ENCODE results near the gene PAQR7.

Gene PAQR7

DNA sequence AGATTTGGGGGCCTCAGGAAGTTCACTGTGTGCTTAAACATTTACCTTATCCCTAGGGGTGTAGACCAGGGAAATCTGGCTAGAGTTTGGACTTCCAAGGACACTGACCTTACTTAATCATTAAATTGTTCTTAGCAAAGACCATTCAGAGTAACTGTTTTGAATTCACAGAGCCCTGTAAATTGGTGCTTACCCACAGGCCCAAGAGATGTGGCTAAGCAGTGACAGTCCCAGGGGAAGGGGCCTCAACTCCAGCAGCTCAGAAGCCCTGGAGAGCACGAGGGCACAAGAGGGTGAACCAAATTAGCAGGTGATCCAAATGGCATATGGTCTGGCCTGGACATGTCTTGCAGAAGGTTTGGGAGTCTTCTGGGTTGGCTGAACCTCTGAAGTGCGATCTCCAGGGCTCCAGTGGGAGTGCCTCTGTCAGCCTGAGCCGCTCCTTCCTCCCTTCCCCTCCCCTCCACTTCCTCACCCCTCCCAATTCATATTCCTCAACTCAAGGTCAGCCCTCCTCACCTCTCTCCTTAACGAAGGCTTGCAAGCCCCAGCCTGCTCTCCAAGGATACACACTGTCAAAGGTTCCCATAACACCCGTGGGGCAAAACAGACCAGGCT is 4.3 kb downstream of the PAQR7 start:
- TF ChIP-seq, protein P1, sequence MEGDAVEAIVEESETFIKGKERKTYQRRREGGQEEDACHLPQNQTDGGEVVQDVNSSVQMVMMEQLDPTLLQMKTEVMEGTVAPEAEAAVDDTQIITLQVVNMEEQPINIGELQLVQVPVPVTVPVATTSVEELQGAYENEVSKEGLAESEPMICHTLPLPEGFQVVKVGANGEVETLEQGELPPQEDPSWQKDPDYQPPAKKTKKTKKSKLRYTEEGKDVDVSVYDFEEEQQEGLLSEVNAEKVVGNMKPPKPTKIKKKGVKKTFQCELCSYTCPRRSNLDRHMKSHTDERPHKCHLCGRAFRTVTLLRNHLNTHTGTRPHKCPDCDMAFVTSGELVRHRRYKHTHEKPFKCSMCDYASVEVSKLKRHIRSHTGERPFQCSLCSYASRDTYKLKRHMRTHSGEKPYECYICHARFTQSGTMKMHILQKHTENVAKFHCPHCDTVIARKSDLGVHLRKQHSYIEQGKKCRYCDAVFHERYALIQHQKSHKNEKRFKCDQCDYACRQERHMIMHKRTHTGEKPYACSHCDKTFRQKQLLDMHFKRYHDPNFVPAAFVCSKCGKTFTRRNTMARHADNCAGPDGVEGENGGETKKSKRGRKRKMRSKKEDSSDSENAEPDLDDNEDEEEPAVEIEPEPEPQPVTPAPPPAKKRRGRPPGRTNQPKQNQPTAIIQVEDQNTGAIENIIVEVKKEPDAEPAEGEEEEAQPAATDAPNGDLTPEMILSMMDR (IDR thresholded peaks at IDR 0.05; ENCODE audit: insufficient read depth, low read depth, low read length, missing control alignments) = no peak
- DNase-seq (ENCODE audit: low read depth) = peak; percentile 81
- no peak overlapping the region for H3K4me3 ChIP-seq (ENCODE audit: low read length)

GRCh38 chr1:25870614-25871013 is 4.9 kb downstream of the PAQR7 start:
- H3K4me3 ChIP-seq (ENCODE audit: low read length) = no peak overlapping the region
- TF ChIP-seq, protein P1 (IDR thresholded peaks at IDR 0.05; ENCODE audit: insufficient read depth, low read depth, low read length, missing control alignments) = no peak
- no peak for DNase-seq (ENCODE audit: low read depth)

GRCh38 chr1:25869909-25870606 is 5.5 kb downstream of the PAQR7 start:
- TF ChIP-seq, protein P1 (IDR thresholded peaks at IDR 0.05; ENCODE audit: insufficient read depth, low read depth, low read length, missing control alignments) = no peak
- H3K4me3 ChIP-seq (ENCODE audit: low read length) = no peak overlapping the region
- no peak for DNase-seq (ENCODE audit: low read depth)

GRCh38 chr1:25867210-25867991 is 8.1 kb downstream of the PAQR7 start:
- TF ChIP-seq, protein P1 (IDR thresholded peaks at IDR 0.05; ENCODE audit: insufficient read depth, low read depth, low read length, missing control alignments) = no peak
- DNase-seq (ENCODE audit: low read depth) = no peak
- no peak overlapping the region for H3K4me3 ChIP-seq (ENCODE audit: low read length)

GRCh38 chr1:25866288-25866687 is 9.2 kb downstream of the PAQR7 start:
- no peak for DNase-seq (ENCODE audit: low read depth)
- no peak overlapping the region for H3K4me3 ChIP-seq (ENCODE audit: low read length)
- TF ChIP-seq, protein P1 (IDR thresholded peaks at IDR 0.05; ENCODE audit: insufficient read depth, low read depth, low read length, missing control alignments) = no peak

GRCh38 chr1:25864434-25864833 is 11.1 kb downstream of the PAQR7 start:
- DNase-seq (ENCODE audit: low read depth) = no peak
- TF ChIP-seq, protein P1 (IDR thresholded peaks at IDR 0.05; ENCODE audit: insufficient read depth, low read depth, low read length, missing control alignments) = no peak
- H3K4me3 ChIP-seq (ENCODE audit: low read length) = no peak overlapping the region

All from epithelial cell of esophagus (primary cell).